Breast epithelium (tissue), 3 donors: ENCODE measurements around the gene PRDX1.

Experiments used
- CTCF ChIP-seq, 3 donors: fragments of 450-650 bp; IDR thresholded peaks; one replicate each; pipeline ENCODE4 v1.5.1; 2016 to 2017; ENCODE audit warnings: antibody characterized with exemption in 3 of 3, mild to moderate bottlenecking in 3 of 3, moderate library complexity in 3 of 3
- POLR2A ChIP-seq: fragments of 450-650 bp; IDR thresholded peaks from one replicate; pipeline ENCODE4 v1.6.1; 2016; ENCODE audit warnings: antibody characterized with exemption, mild to moderate bottlenecking, moderate library complexity
- POLR2AphosphoS5 ChIP-seq, 3 donors: sonication (generic); formaldehyde crosslinking; IDR thresholded peaks; one replicate each; pipeline ENCODE4 v1.6.1; 2017; ENCODE audit warnings: antibody characterized with exemption in 3 of 3

GRCh38 chr1:45512641-45513054, 9.0 kb downstream of the PRDX1 start:
- TF ChIP-seq POLR2AphosphoS5 (IDR thresholded peaks at IDR 0.05) (no peak), POLR2A (no peak), CTCF (IDR thresholded peaks at IDR 0.05) (peak; percentile 16 to 48 (median 37))
